Sigmoid colon (tissue), 4 donors: ENCODE results near the gene SESTD1.
A peak's percentile ranks its signal among the peaks of the same experiment; 100 is the strongest.

Source experiments
- EP300 ChIP-seq, 4 donors: sonication (generic); formaldehyde crosslinking; IDR thresholded peaks; one replicate each; pipeline ENCODE4 v1.6.1; 2017; ENCODE audit warnings: antibody characterized with exemption in 4 of 4
- POLR2A ChIP-seq, 2 donors: fragments of 450-650 bp; IDR thresholded peaks; one replicate each; pipeline ENCODE4 v1.6.1; 2016; ENCODE audit warnings: antibody characterized with exemption in 2 of 2, mild to moderate bottlenecking in 2 of 2, moderate library complexity in 2 of 2
- POLR2AphosphoS5 ChIP-seq, 4 donors: sonication (generic); formaldehyde crosslinking; IDR thresholded peaks; one replicate each; pipeline ENCODE4 v1.6.1; 2017; ENCODE audit warnings: antibody characterized with exemption in 4 of 4
- TF ChIP-seq, protein P1 (sequence below), 4 experiments: fragments of 450-650 bp in 3 of 4; fragments of 200-600 bp in 1 of 4; IDR thresholded peaks; one replicate each; pipeline ENCODE4 v1.5.1; 2016 to 2019; ENCODE audit warnings: antibody characterized with exemption in 4 of 4, mild to moderate bottlenecking in 3 of 4, moderate library complexity in 2 of 4

DNA sequence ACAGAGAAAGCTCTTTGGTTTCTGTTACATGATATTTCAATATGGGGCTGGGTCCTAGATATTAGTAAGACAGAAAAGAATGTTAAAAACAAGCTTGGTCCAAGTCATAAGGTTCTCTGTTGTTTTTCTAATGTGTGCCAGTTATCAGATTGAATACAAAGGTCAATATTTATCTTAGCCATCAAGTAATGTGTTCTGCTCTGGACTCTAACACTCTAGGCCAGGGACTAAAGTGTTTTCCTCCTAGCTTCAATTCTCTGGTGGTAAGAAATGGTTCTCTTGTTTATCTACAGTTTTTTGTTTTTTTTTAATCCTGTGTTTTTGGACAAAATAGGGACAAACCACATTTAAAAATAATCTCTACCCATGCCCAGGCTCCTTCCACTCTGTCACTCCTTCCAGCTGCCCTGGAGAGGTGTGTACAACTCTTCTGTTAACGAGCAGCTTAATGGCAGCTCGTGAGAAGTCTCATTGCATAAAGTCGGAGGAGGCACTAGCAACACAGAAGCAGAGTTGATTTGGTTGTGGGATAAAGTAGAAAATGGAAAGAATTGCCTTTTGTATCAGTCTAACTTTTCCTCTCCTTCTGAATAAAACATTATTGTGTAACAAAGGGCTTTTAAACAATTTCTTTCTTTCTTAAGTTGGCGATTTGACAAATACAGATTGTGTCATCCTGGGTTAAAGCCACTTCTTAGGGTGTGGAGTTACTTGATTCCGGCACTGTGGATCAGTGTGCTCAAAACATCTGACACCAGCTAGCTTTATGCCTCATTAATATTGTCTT lies 8.0 kb upstream of the SESTD1 start:
- no peak for TF ChIP-seq EP300 (IDR thresholded peaks at IDR 0.05)
- TF ChIP-seq POLR2AphosphoS5 (IDR thresholded peaks at IDR 0.05): peak in 1 of 4 donors; percentile 30
- TF ChIP-seq, protein P1, sequence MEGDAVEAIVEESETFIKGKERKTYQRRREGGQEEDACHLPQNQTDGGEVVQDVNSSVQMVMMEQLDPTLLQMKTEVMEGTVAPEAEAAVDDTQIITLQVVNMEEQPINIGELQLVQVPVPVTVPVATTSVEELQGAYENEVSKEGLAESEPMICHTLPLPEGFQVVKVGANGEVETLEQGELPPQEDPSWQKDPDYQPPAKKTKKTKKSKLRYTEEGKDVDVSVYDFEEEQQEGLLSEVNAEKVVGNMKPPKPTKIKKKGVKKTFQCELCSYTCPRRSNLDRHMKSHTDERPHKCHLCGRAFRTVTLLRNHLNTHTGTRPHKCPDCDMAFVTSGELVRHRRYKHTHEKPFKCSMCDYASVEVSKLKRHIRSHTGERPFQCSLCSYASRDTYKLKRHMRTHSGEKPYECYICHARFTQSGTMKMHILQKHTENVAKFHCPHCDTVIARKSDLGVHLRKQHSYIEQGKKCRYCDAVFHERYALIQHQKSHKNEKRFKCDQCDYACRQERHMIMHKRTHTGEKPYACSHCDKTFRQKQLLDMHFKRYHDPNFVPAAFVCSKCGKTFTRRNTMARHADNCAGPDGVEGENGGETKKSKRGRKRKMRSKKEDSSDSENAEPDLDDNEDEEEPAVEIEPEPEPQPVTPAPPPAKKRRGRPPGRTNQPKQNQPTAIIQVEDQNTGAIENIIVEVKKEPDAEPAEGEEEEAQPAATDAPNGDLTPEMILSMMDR (IDR thresholded peaks at IDR 0.05): no peak
- no peak for TF ChIP-seq POLR2A (IDR thresholded peaks at IDR 0.05)
